Muscle layer of duodenum (tissue), 2 donors: ENCODE data around the gene WDFY4.

Source experiments
- H3K27ac ChIP-seq: one replicate; pipeline ENCODE4 v1.7.0; 2013; ENCODE audit warnings: mild to moderate bottlenecking, low read length
- H3K27me3 ChIP-seq: one replicate; pipeline ENCODE4 v1.7.0; 2013; ENCODE audit warnings: low read depth, mild to moderate bottlenecking, control low read depth, low read length
- H3K36me3 ChIP-seq, 2 donors: one replicate each; pipeline ENCODE4 v1.7.0; 2013; ENCODE audit warnings: low read length in 2 of 2, control low read depth in 1 of 2, mild to moderate bottlenecking in 1 of 2; ENCODE audit not compliant: insufficient read depth in 2 of 2, control insufficient read depth in 1 of 2
- H3K4me1 ChIP-seq, 2 donors: one replicate each; pipeline ENCODE4 v1.7.0; 2013; ENCODE audit warnings: low read length in 2 of 2, mild to moderate bottlenecking in 2 of 2, control low read depth in 1 of 2, moderate library complexity in 1 of 2; ENCODE audit not compliant: insufficient read depth in 2 of 2, control insufficient read depth in 1 of 2
- H3K4me3 ChIP-seq, 2 donors: one replicate each; pipeline ENCODE4 v1.7.0; 2013; ENCODE audit warnings: low read length in 2 of 2, low read depth in 1 of 2, mild to moderate bottlenecking in 1 of 2
- H3K9me3 ChIP-seq, 2 donors: one replicate each; pipeline ENCODE4 v1.7.0; 2013; ENCODE audit warnings: low read length in 2 of 2, control low read depth in 1 of 2, mild to moderate bottlenecking in 1 of 2; ENCODE audit not compliant: control insufficient read depth in 1 of 2
- donor health status: healthy.

WDFY4 gene

GRCh38 chr10:48836605-48837004, 151.9 kb downstream of the WDFY4 start:
- no peaks in the 10 kb centered on the region for H3K27me3 ChIP-seq
- H3K36me3 ChIP-seq, result no peaks in the 10 kb centered on the region
- no peak overlapping the region for H3K27ac ChIP-seq
- no peaks in the 10 kb centered on the region for H3K9me3 ChIP-seq
- no peak overlapping the region for H3K4me3 ChIP-seq
- H3K4me1 ChIP-seq, result no peaks in the 10 kb centered on the region

DNA sequence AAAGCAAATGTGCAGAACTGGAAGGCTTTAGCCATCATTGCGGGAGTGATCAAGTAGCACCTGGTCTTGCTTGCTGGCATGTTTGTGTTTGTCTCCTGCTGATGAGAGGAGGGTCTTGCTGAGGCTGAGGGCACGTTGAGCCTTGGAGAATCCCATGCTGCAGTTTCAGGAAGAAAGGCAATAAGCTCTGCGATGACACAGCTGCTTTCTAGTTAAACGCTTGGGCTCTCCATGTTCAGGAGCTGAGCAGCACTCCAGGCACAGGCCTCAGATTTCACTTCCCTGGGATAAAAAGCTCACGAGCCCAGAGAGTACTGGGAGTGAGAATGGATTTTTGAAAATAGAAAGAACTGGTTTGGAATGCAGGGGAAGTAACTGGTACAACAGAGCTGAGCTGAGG, 154.2 kb downstream of the WDFY4 start:
- Histone ChIP-seq H3K27me3 (no peaks in the 10 kb centered on the region), H3K9me3 (no peaks in the 10 kb centered on the region), H3K36me3 (no peaks in the 10 kb centered on the region), H3K4me3 (no peak overlapping the region), H3K27ac (no peak overlapping the region), H3K4me1 (no peaks in the 10 kb centered on the region)

GRCh38 chr10:48839809-48840679, 155.4 kb downstream of the WDFY4 start:
- Histone ChIP-seq H3K27ac (no peak overlapping the region), H3K4me1 (no peaks in the 10 kb centered on the region), H3K36me3 (no peaks in the 10 kb centered on the region), H3K9me3 (no peaks in the 10 kb centered on the region), H3K4me3 (no peak overlapping the region), H3K27me3 (no peaks in the 10 kb centered on the region)

GRCh38 chr10:48842231-48842630, 157.6 kb downstream of the WDFY4 start:
- Histone ChIP-seq H3K4me3 (no peak overlapping the region), H3K9me3 (no peaks in the 10 kb centered on the region), H3K4me1 (no peaks in the 10 kb centered on the region), H3K27ac (no peak overlapping the region), H3K27me3 (no peaks in the 10 kb centered on the region), H3K36me3 (no peaks in the 10 kb centered on the region)

GRCh38 chr10:48843198-48843597, 158.5 kb downstream of the WDFY4 start:
- H3K4me1 ChIP-seq, result no peaks in the 10 kb centered on the region
- H3K36me3 ChIP-seq, result no peaks in the 10 kb centered on the region
- H3K4me3 ChIP-seq, result no peak overlapping the region
- no peaks in the 10 kb centered on the region for H3K27me3 ChIP-seq
- H3K9me3 ChIP-seq, result no peaks in the 10 kb centered on the region
- no peak overlapping the region for H3K27ac ChIP-seq

GRCh38 chr10:48844616-48845015, 159.9 kb downstream of the WDFY4 start:
- H3K36me3 ChIP-seq, result no peaks in the 10 kb centered on the region
- H3K4me3 ChIP-seq, result no peak overlapping the region
- no peaks in the 10 kb centered on the region for H3K27me3 ChIP-seq
- no peak overlapping the region for H3K27ac ChIP-seq
- no peaks in the 10 kb centered on the region for H3K4me1 ChIP-seq
- H3K9me3 ChIP-seq, result no peaks in the 10 kb centered on the region

DNA sequence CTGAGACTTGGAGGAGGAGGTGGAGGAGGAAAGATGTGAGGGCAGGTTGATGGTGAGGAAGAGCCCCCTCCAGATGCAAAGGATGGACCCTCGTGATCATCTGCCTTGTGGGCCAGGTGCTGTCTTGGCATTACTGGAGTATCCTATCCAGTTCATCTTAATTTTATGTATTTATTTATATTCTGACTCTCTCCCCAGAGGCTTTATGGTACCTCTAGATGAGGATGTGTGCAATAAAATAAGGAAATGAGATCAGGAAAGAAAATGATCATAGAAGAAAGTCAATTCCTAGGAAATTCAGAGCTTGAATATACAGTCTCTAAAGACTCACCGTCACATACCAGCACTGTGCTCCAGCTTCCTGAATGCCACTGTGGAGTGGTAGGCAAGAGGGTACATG, 160.8 kb downstream of the WDFY4 start:
- Histone ChIP-seq H3K4me1 (no peaks in the 10 kb centered on the region), H3K27me3 (no peaks in the 10 kb centered on the region), H3K4me3 (no peak overlapping the region)

GRCh38 chr10:48847691-48848090, 163.0 kb downstream of the WDFY4 start:
- Histone ChIP-seq H3K4me3 (no peak overlapping the region), H3K36me3 (no peaks in the 10 kb centered on the region), H3K4me1 (no peaks in the 10 kb centered on the region), H3K9me3 (no peaks in the 10 kb centered on the region), H3K27me3 (no peaks in the 10 kb centered on the region), H3K27ac (no peak overlapping the region)

More for the DNA sequence above, 160.8 kb downstream of the WDFY4 start:
- Histone ChIP-seq H3K27ac (no peak overlapping the region), H3K36me3 (no peaks in the 10 kb centered on the region), H3K9me3 (no peaks in the 10 kb centered on the region)

DNA sequence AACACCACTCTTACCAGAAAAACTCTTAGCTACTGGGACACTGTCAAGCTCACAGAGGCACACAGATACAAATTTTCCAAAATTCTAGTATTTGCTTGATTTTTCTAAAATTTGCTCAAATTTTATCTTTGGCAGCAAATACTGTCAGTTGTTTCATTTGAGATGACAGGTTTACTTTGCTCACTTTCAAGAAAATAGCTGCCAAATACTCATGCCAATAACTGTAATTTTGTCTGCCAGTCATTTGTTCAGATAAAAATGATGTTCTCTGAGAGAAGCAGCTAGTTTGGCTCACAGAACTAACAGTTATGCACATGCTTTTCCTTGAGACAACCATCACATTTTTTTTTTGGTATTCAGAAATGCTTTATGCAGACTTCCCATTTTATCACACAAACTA, 172.2 kb downstream of the WDFY4 start:
- Histone ChIP-seq H3K4me3 (no peak overlapping the region), H3K36me3 (no peaks in the 10 kb centered on the region), H3K9me3 (peaks cover 0 to 11% of the 10 kb centered on the region in 2 donors), H3K27ac (no peak overlapping the region), H3K27me3 (no peaks in the 10 kb centered on the region), H3K4me1 (no peaks in the 10 kb centered on the region)

- H3K27ac ChIP-seq, result no peak overlapping the region
- H3K4me3 ChIP-seq, result no peak overlapping the region
- no peaks in the 10 kb centered on the region for H3K9me3 ChIP-seq
- H3K27me3 ChIP-seq, result no peaks in the 10 kb centered on the region
- H3K36me3 ChIP-seq, result no peaks in the 10 kb centered on the region
- no peaks in the 10 kb centered on the region for H3K4me1 ChIP-seq
These were observed 187.6 kb downstream of the WDFY4 start for GRCh38 chr10:48872234-48872633.

DNA sequence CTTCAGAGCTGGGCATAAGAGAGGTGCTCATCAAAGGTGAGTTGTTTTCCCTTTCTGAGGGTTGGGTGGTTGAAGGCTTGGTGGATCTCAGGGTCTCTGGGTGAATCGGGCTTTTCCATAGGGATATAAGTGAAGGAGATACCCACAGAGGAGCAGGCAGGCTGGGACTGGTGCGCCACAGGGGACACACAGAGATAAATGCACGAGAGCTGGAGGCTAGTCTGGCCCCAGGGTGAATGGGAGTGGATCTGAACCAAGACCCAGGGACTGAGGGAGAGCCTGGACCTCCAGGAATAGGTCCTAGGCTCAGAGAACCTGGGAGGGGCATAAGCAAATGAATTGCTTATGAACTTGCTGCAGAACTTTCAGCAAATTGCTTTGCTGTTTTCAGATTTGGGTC, 193.4 kb downstream of the WDFY4 start:
- Histone ChIP-seq H3K4me1 (no peaks in the 10 kb centered on the region), H3K27ac (no peak overlapping the region), H3K9me3 (no peaks in the 10 kb centered on the region), H3K27me3 (no peaks in the 10 kb centered on the region), H3K4me3 (no peak overlapping the region), H3K36me3 (no peaks in the 10 kb centered on the region)

GRCh38 chr10:48879451-48879850, 194.8 kb downstream of the WDFY4 start:
- Histone ChIP-seq H3K27ac (no peak overlapping the region), H3K9me3 (no peaks in the 10 kb centered on the region), H3K4me1 (no peaks in the 10 kb centered on the region), H3K36me3 (no peaks in the 10 kb centered on the region), H3K27me3 (no peaks in the 10 kb centered on the region), H3K4me3 (no peak overlapping the region)
